Caco-2 (cell line): Measurements from ENCODE around the gene ZNF629. TPM values are rescaled to one million over a fixed set of nuclear protein-coding genes. Genes with fewer than 3 reads are reported as not detected.

Experiments used
- Bru-seq: library from RNA; stranded (reverse); fragments of 400-500 nt; gene quantifications from one replicate; lab custom pipeline; 2021; lab: Mats Ljungman, UMichigan
- BruChase-seq, 2 experiments: library from RNA; stranded (reverse); fragments of 400-500 nt; gene quantifications; one replicate each; lab custom pipeline; 2021; lab: Mats Ljungman, UMichigan
- BruUV-seq: library from RNA; stranded (reverse); fragments of 400-500 nt; replicated peaks from 2 replicates; lab custom pipeline; 2021; lab: Mats Ljungman, UMichigan
- CTCF ChIA-PET: fragments of 300-600 bp; sonication (Branson Sonifier 250); formaldehyde crosslinking; loops from one replicate; lab custom pipeline; 2022; ENCODE audit warnings: antibody characterized with exemption; lab: Charles Lee
- POLR2A ChIA-PET: fragments of 300-600 bp; sonication (Branson Sonifier 250); formaldehyde crosslinking; loops from one replicate; lab custom pipeline; 2022; ENCODE audit warnings: antibody characterized with exemption; lab: Charles Lee
- DNase-seq, 2 experiments: peaks; one replicate each; pipeline versions ENCODE4 v3.0.0 to v3.0.0-alpha.2; 2020 to 2022
- H3K27me3 ChIP-seq: replicated peaks from 2 replicates; pipeline ENCODE4 v1.6.0; 2011; ENCODE audit warnings: low read length; ENCODE audit not compliant: control insufficient read depth, insufficient read depth
- H3K36me3 ChIP-seq: 2 replicates; pipeline ENCODE4 v1.5.1; 2011; ENCODE audit warnings: low read length; ENCODE audit not compliant: control insufficient read depth, insufficient read depth
- H3K4me1 ChIP-seq: fragments of 250-450 bp; sonication (Bioruptor Pico); 2 replicates; pipeline ENCODE4 v1.5.1; 2020; ENCODE audit warnings: mild to moderate bottlenecking
- H3K4me3 ChIP-seq: 2 replicates; pipeline ENCODE4 v1.5.1; 2011; ENCODE audit warnings: low read depth, mild to moderate bottlenecking, control low read depth, low read length
- H3K9me3 ChIP-seq: fragments of 250-450 bp; sonication (Bioruptor Pico); 2 replicates; pipeline ENCODE4 v1.5.1; 2020; ENCODE audit warnings: mild to moderate bottlenecking, moderate library complexity
- H3K27ac Mint-ChIP-seq: one replicate; pipeline ENCODE4 v1.8.0; 2022; ENCODE audit warnings: mixed read lengths; ENCODE audit not compliant: unreplicated experiment
- H3K27me3 Mint-ChIP-seq: one replicate; pipeline ENCODE4 v1.8.0; 2022; ENCODE audit warnings: mixed read lengths; ENCODE audit not compliant: insufficient read depth, unreplicated experiment
- H3K36me3 Mint-ChIP-seq: one replicate; pipeline ENCODE4 v1.8.0; 2022; ENCODE audit warnings: mild to moderate bottlenecking, mixed read lengths; ENCODE audit not compliant: insufficient read depth, unreplicated experiment
- H3K4me1 Mint-ChIP-seq: one replicate; pipeline ENCODE4 v1.8.0; 2022; ENCODE audit warnings: low read depth, mixed read lengths; ENCODE audit not compliant: unreplicated experiment
- H3K4me3 Mint-ChIP-seq: one replicate; pipeline ENCODE4 v1.8.0; 2022; ENCODE audit warnings: mild to moderate bottlenecking, moderate library complexity, mixed read lengths; ENCODE audit not compliant: unreplicated experiment
- H3K9me3 Mint-ChIP-seq: one replicate; pipeline ENCODE4 v1.8.0; 2022; ENCODE audit warnings: mixed read lengths; ENCODE audit not compliant: unreplicated experiment
- CTCF ChIP-seq, 2 experiments: fragments of 200-600 bp in 1 of 2; IDR thresholded peaks; 1 replicate in 1 of 2; 2 replicates in 1 of 2; pipeline versions ENCODE4 v1.5.1 to v1.8.0; 2011 to 2022; ENCODE audit warnings: antibody characterized with exemption in 1 of 2, control low read depth in 1 of 2, inconsistent platforms in 1 of 2, low read depth in 1 of 2, low read length in 1 of 2, mild to moderate bottlenecking in 1 of 2, moderate library complexity in 1 of 2; ENCODE audit not compliant: insufficient read depth in 1 of 2, severe bottlenecking in 1 of 2, unreplicated experiment in 1 of 2
- intact Hi-C: fragments of 100-400 bp; cut with micrococcal nuclease; formaldehyde crosslinking; loops from one replicate; pipeline ENCODE4 v1.10.0; 2022; ENCODE audit not compliant: unreplicated experiment
- long read RNA-seq: library from polyadenylated mRNA; stranded (forward); transcript quantifications from one replicate; pipeline ENCODE4 v2.0.0, GENCODE V29; 2022
- total RNA-seq: library from RNA; stranded (reverse); gene quantifications from 2 replicates; pipeline ENCODE4 v1.2.3, GENCODE V29; 2022

The ZNF629 gene
- total RNA-seq (18.9 and 20.6 TPM in 2 replicates), Bru-seq, nascent RNA (percentile 75 among the genes with signal in this experiment), BruChase-seq, experiment 1, labeled RNA remaining after a 2-hour chase (percentile 89 among the genes with signal in this experiment), BruChase-seq, experiment 2, labeled RNA remaining after a 6-hour chase (percentile 78 among the genes with signal in this experiment)
- long read RNA-seq, full-length matches to known transcripts: 1 of 13 reads
- long read RNA-seq, partial matches to known transcripts: 0 of 13 reads
- long read RNA-seq, other reads (novel, unspliced or antisense): 12 of 13 reads

GRCh38 chr16:30786936-30787612, at the start of gene ZNF629:
Gene ZNF629, minus strand, starts transcription at chr16:30787205. Its CDS starts 2,723 bp downstream, at chr16:30784482.
- Mint-ChIP-seq H3K4me3 (peak within 1 kb of the TSS; percentile 93), H3K4me1 (no peaks in the 10 kb centered on the region), H3K27ac (peak within 1 kb of the TSS; percentile 91), H3K27me3 (no peaks in the 10 kb centered on the region), H3K9me3 (no peaks in the 10 kb centered on the region), H3K36me3 (peaks cover 7% of the 10 kb centered on the region)
- DNase-seq: peak; percentile 79 to 82
- no TSS peak for BruUV-seq
- peaks cover 14% of the 10 kb centered on the region; the same call in 1 of the 2 replicates for H3K4me1 ChIP-seq
- peaks cover 1% of the 10 kb centered on the region; the same call in 1 of the 2 replicates for H3K36me3 ChIP-seq
- POLR2A ChIA-PET: interaction anchor here (0.6 to 1.6 kb wide), 5 partner anchors 9 to 88 kb away, joined by 3 to 16 read pairs (median 4); no protein-coding TSS in a partner anchor
- intact Hi-C loops: loop anchor here (1.0 to 2.0 kb wide), 4 partner anchors 18 to 88 kb away; no protein-coding TSS in a partner anchor
- CTCF ChIA-PET: interaction anchor here (0.9 to 1.5 kb wide), 4 partner anchors 12 to 52 kb away, joined by 3 to 13 read pairs (median 4); no protein-coding TSS in a partner anchor
- peak within 1 kb of the TSS; percentile 72 for H3K4me3 ChIP-seq
- TF ChIP-seq CTCF (IDR thresholded peaks at IDR 0.05; ENCODE audit: insufficient read depth in 1 of 2, low read depth in 1 of 2, low read length in 1 of 2, severe bottlenecking in 1 of 2, unreplicated experiment in 1 of 2): no peak
- no peaks in the 10 kb centered on the region for H3K27me3 ChIP-seq
- H3K9me3 ChIP-seq: no peaks in the 10 kb centered on the region

- no peaks in the 10 kb centered on the region for H3K27me3 Mint-ChIP-seq
- no peak for DNase-seq
- no TSS peak for BruUV-seq
- no peaks in the 10 kb centered on the region for H3K27me3 ChIP-seq
- intact Hi-C loops: no loop called here
- H3K4me1 ChIP-seq: peaks cover 20% of the 10 kb centered on the region
- H3K36me3 Mint-ChIP-seq: no peaks in the 10 kb centered on the region
- no peaks in the 10 kb centered on the region for H3K9me3 Mint-ChIP-seq
- no peaks in the 10 kb centered on the region for H3K36me3 ChIP-seq
- no peaks in the 10 kb centered on the region for H3K9me3 ChIP-seq
- no peak overlapping the region for H3K4me3 ChIP-seq
- CTCF ChIA-PET: interaction anchor here (0.7 kb wide), 1 partner anchor 20 kb away, joined by 3 read pairs; no protein-coding TSS in a partner anchor
- TF ChIP-seq CTCF (IDR thresholded peaks at IDR 0.05; ENCODE audit: insufficient read depth in 1 of 2, low read depth in 1 of 2, low read length in 1 of 2, severe bottlenecking in 1 of 2, unreplicated experiment in 1 of 2): no peak
- peaks cover 6% of the 10 kb centered on the region for H3K4me1 Mint-ChIP-seq
- no peak overlapping the region for H3K27ac Mint-ChIP-seq
- no peak overlapping the region for H3K4me3 Mint-ChIP-seq
- POLR2A ChIA-PET: no interaction called here
These were observed 47.2 kb upstream of the ZNF629 start for GRCh38 chr16:30834130-30834740.

- intact Hi-C loops: no loop called here
- CTCF ChIA-PET: interaction anchor here (0.6 to 0.9 kb wide), 3 partner anchors 9 to 16 kb away, joined by 3 to 7 read pairs (median 5); no protein-coding TSS in a partner anchor
- Mint-ChIP-seq H3K36me3 (no peaks in the 10 kb centered on the region), H3K9me3 (no peaks in the 10 kb centered on the region), H3K27me3 (no peaks in the 10 kb centered on the region), H3K4me3 (no peak overlapping the region), H3K4me1 (no peaks in the 10 kb centered on the region), H3K27ac (no peak overlapping the region)
- no peak for DNase-seq
- Histone ChIP-seq H3K27me3 (no peaks in the 10 kb centered on the region), H3K4me3 (no peak overlapping the region), H3K36me3 (no peaks in the 10 kb centered on the region), H3K4me1 (no peaks in the 10 kb centered on the region), H3K9me3 (no peaks in the 10 kb centered on the region)
- no TSS peak for BruUV-seq
- POLR2A ChIA-PET: no interaction called here
- no peak for TF ChIP-seq CTCF (IDR thresholded peaks at IDR 0.05; ENCODE audit: insufficient read depth in 1 of 2, low read depth in 1 of 2, low read length in 1 of 2, severe bottlenecking in 1 of 2, unreplicated experiment in 1 of 2)
These were observed 43.0 kb upstream of the ZNF629 start for GRCh38 chr16:30830072-30830417.
